ENCODE results near the gene ELMOD3. TPM values are rescaled to one million over a fixed set of nuclear protein-coding genes. Genes with fewer than 3 reads are reported as not detected.

ELMOD3 gene
- total and polyA plus RNA-seq, 3 experiments from 2014 or later: 12.2 to 14.4 (median 13.6) TPM

GRCh38 chr2:85394261-85394681 is 39.7 kb downstream of the ELMOD3 start:
- Mint-ChIP-seq H3K4me1 (peaks cover 5 to 7% (median 5%) of the 10 kb centered on the region in 3 donors), H3K36me3 (peaks cover 0 to 38% (median 1%) of the 10 kb centered on the region in 3 donors), H3K27ac (no peak overlapping the region), H3K9me3 (no peaks in the 10 kb centered on the region), H3K4me3 (no peak overlapping the region), H3K27me3 (no peaks in the 10 kb centered on the region)
- Histone ChIP-seq H3K9me3 (ENCODE audit: low read length) (no peaks in the 10 kb centered on the region), H3K36me3 (ENCODE audit: insufficient read depth, low read length) (no peaks in the 10 kb centered on the region), H3K4me1 (ENCODE audit: insufficient read depth, low read length) (peaks cover 8% of the 10 kb centered on the region), H3K27ac (ENCODE audit: low read depth, low read length) (no peak overlapping the region), H3K27me3 (ENCODE audit: insufficient read depth, low read length, poor library complexity, severe bottlenecking) (no peaks in the 10 kb centered on the region), H3K4me3 (ENCODE audit: low read length) (no peak overlapping the region)
- POLR2A ChIA-PET: no interaction called here
- CTCF ChIA-PET: interaction anchor here (0.9 to 1.6 kb wide), 2 partner anchors 9 to 109 kb away, joined by 3 to 4 read pairs; no protein-coding TSS in a partner anchor
- no peak for DNase-seq

GRCh38 chr2:85394976-85395375 is 40.4 kb downstream of the ELMOD3 start:
- Histone ChIP-seq H3K9me3 (ENCODE audit: low read length) (no peaks in the 10 kb centered on the region), H3K27me3 (ENCODE audit: insufficient read depth, low read length, poor library complexity, severe bottlenecking) (no peaks in the 10 kb centered on the region), H3K4me3 (ENCODE audit: low read length) (no peak overlapping the region), H3K27ac (ENCODE audit: low read depth, low read length) (no peak overlapping the region), H3K4me1 (ENCODE audit: insufficient read depth, low read length) (peaks cover 8% of the 10 kb centered on the region), H3K36me3 (ENCODE audit: insufficient read depth, low read length) (no peaks in the 10 kb centered on the region)
- H3K27ac Mint-ChIP-seq: peak overlapping the region in 2 of 8 donors; percentile 23 to 63
- H3K4me1 Mint-ChIP-seq: peaks cover 5 to 7% (median 5%) of the 10 kb centered on the region in 3 donors
- ChIA-PET POLR2A (no interaction called here), CTCF (no interaction called here)
- H3K36me3 Mint-ChIP-seq: peaks cover 0 to 34% (median 1%) of the 10 kb centered on the region in 3 donors
- DNase-seq: no peak
- H3K4me3 Mint-ChIP-seq: no peak overlapping the region
- no peaks in the 10 kb centered on the region for H3K9me3 Mint-ChIP-seq
- H3K27me3 Mint-ChIP-seq: no peaks in the 10 kb centered on the region

- ChIA-PET POLR2A (no interaction called here), CTCF (no interaction called here)
- Mint-ChIP-seq H3K4me3 (no peak overlapping the region), H3K27me3 (no peaks in the 10 kb centered on the region), H3K27ac (no peak overlapping the region), H3K36me3 (peaks cover 0 to 37% (median 0%) of the 10 kb centered on the region in 3 donors), H3K4me1 (peaks cover 5 to 7% (median 5%) of the 10 kb centered on the region in 3 donors), H3K9me3 (no peaks in the 10 kb centered on the region)
- Histone ChIP-seq H3K4me3 (ENCODE audit: low read length) (no peak overlapping the region), H3K27me3 (ENCODE audit: insufficient read depth, low read length, poor library complexity, severe bottlenecking) (no peaks in the 10 kb centered on the region), H3K36me3 (ENCODE audit: insufficient read depth, low read length) (no peaks in the 10 kb centered on the region), H3K9me3 (ENCODE audit: low read length) (no peaks in the 10 kb centered on the region), H3K27ac (ENCODE audit: low read depth, low read length) (no peak overlapping the region), H3K4me1 (ENCODE audit: insufficient read depth, low read length) (peaks cover 8% of the 10 kb centered on the region)
- no peak for DNase-seq
Observed at GRCh38 chr2:85395912-85396475, 41.4 kb downstream of the ELMOD3 start.

- Histone ChIP-seq H3K4me1 (ENCODE audit: insufficient read depth, low read length) (peaks cover 8% of the 10 kb centered on the region), H3K4me3 (ENCODE audit: low read length) (no peak overlapping the region), H3K9me3 (ENCODE audit: low read length) (no peaks in the 10 kb centered on the region), H3K27me3 (ENCODE audit: insufficient read depth, low read length, poor library complexity, severe bottlenecking) (no peaks in the 10 kb centered on the region), H3K36me3 (ENCODE audit: insufficient read depth, low read length) (no peaks in the 10 kb centered on the region), H3K27ac (ENCODE audit: low read depth, low read length) (no peak overlapping the region)
- no peak overlapping the region for H3K4me3 Mint-ChIP-seq
- CTCF ChIA-PET: no interaction called here
- H3K4me1 Mint-ChIP-seq: peaks cover 4 to 5% (median 5%) of the 10 kb centered on the region in 3 donors
- no peaks in the 10 kb centered on the region for H3K27me3 Mint-ChIP-seq
- POLR2A ChIA-PET: no interaction called here
- H3K9me3 Mint-ChIP-seq: no peaks in the 10 kb centered on the region
- peaks cover 0 to 35% (median 0%) of the 10 kb centered on the region in 3 donors for H3K36me3 Mint-ChIP-seq
- peak overlapping the region in 2 of 8 donors; percentile 37 to 72 for H3K27ac Mint-ChIP-seq
- DNase-seq: no peak
Observed at GRCh38 chr2:85396531-85397470, 42.2 kb downstream of the ELMOD3 start.

GRCh38 chr2:85397925-85398331 is 43.4 kb downstream of the ELMOD3 start:
- POLR2A ChIA-PET: interaction anchor here (0.6 kb wide), 1 partner anchor 10 kb away, joined by 3 read pairs; no protein-coding TSS in a partner anchor
- Mint-ChIP-seq H3K27ac (peak overlapping the region in 1 of 8 donors; percentile 43), H3K4me3 (no peak overlapping the region)

GRCh38 chr2:85398426-85399182 is 44.0 kb downstream of the ELMOD3 start:
- H3K27me3 ChIP-seq (ENCODE audit: insufficient read depth, low read length, poor library complexity, severe bottlenecking): no peaks in the 10 kb centered on the region
- no peaks in the 10 kb centered on the region for H3K9me3 ChIP-seq (ENCODE audit: low read length)
- Mint-ChIP-seq H3K36me3 (peaks cover 0 to 37% (median 8%) of the 10 kb centered on the region in 3 donors), H3K27me3 (no peaks in the 10 kb centered on the region), H3K4me3 (no peak overlapping the region), H3K9me3 (peaks cover 5 to 10% (median 9%) of the 10 kb centered on the region in 5 donors), H3K4me1 (peaks cover 0 to 3% (median 1%) of the 10 kb centered on the region in 3 donors), H3K27ac (peak overlapping the region in 2 of 8 donors; percentile 42 to 85)
- no peaks in the 10 kb centered on the region for H3K4me1 ChIP-seq (ENCODE audit: insufficient read depth, low read length)
- no peak for DNase-seq
- H3K4me3 ChIP-seq (ENCODE audit: low read length): no peak overlapping the region
- ChIA-PET POLR2A (interaction anchor here (0.6 kb wide), 1 partner anchor 10 kb away, joined by 3 read pairs; no protein-coding TSS in a partner anchor), CTCF (no interaction called here)
- no peak overlapping the region for H3K27ac ChIP-seq (ENCODE audit: low read depth, low read length)
- no peaks in the 10 kb centered on the region for H3K36me3 ChIP-seq (ENCODE audit: insufficient read depth, low read length)

More at GRCh38 chr2:85397925-85398331, 43.4 kb downstream of the ELMOD3 start:
- Histone ChIP-seq H3K36me3 (ENCODE audit: insufficient read depth, low read length) (no peaks in the 10 kb centered on the region), H3K27me3 (ENCODE audit: insufficient read depth, low read length, poor library complexity, severe bottlenecking) (no peaks in the 10 kb centered on the region), H3K4me1 (ENCODE audit: insufficient read depth, low read length) (no peaks in the 10 kb centered on the region), H3K27ac (ENCODE audit: low read depth, low read length) (no peak overlapping the region), H3K9me3 (ENCODE audit: low read length) (no peaks in the 10 kb centered on the region), H3K4me3 (ENCODE audit: low read length) (no peak overlapping the region)
- H3K4me1 Mint-ChIP-seq: peaks cover 0 to 1% (median 0%) of the 10 kb centered on the region in 3 donors
- peaks cover 0 to 37% (median 3%) of the 10 kb centered on the region in 3 donors for H3K36me3 Mint-ChIP-seq
- no peak for DNase-seq
- H3K9me3 Mint-ChIP-seq: peaks cover 0 to 4% (median 3%) of the 10 kb centered on the region in 5 donors
- CTCF ChIA-PET: no interaction called here
- no peaks in the 10 kb centered on the region for H3K27me3 Mint-ChIP-seq

- Mint-ChIP-seq H3K4me3 (no peak overlapping the region), H3K9me3 (peaks cover 5 to 12% (median 11%) of the 10 kb centered on the region in 5 donors), H3K36me3 (peaks cover 0 to 38% (median 11%) of the 10 kb centered on the region in 3 donors), H3K4me1 (peaks cover 0 to 3% (median 1%) of the 10 kb centered on the region in 3 donors), H3K27me3 (no peaks in the 10 kb centered on the region), H3K27ac (no peak overlapping the region)
- no peak for DNase-seq
- no peak overlapping the region for H3K4me3 ChIP-seq (ENCODE audit: low read length)
- POLR2A ChIA-PET: no interaction called here
- H3K4me1 ChIP-seq (ENCODE audit: insufficient read depth, low read length): no peaks in the 10 kb centered on the region
- no peaks in the 10 kb centered on the region for H3K9me3 ChIP-seq (ENCODE audit: low read length)
- CTCF ChIA-PET: interaction anchor here (1.1 kb wide), 1 partner anchor 20 kb away, joined by 3 read pairs; the partner anchor contains the start of gene SH2D6
- no peaks in the 10 kb centered on the region for H3K27me3 ChIP-seq (ENCODE audit: insufficient read depth, low read length, poor library complexity, severe bottlenecking)
- H3K36me3 ChIP-seq (ENCODE audit: insufficient read depth, low read length): no peaks in the 10 kb centered on the region
- no peak overlapping the region for H3K27ac ChIP-seq (ENCODE audit: low read depth, low read length)
Observed at GRCh38 chr2:85399183-85399455, 44.5 kb downstream of the ELMOD3 start.

Data from CD8-positive, alpha-beta memory T cell (primary cell).